ENCODE measurements around the gene PIWIL4.

Gene PIWIL4

GRCh38 chr11:94595076-94595475 lies 27.9 kb downstream of the PIWIL4 start:
- TF ChIP-seq, protein P1, sequence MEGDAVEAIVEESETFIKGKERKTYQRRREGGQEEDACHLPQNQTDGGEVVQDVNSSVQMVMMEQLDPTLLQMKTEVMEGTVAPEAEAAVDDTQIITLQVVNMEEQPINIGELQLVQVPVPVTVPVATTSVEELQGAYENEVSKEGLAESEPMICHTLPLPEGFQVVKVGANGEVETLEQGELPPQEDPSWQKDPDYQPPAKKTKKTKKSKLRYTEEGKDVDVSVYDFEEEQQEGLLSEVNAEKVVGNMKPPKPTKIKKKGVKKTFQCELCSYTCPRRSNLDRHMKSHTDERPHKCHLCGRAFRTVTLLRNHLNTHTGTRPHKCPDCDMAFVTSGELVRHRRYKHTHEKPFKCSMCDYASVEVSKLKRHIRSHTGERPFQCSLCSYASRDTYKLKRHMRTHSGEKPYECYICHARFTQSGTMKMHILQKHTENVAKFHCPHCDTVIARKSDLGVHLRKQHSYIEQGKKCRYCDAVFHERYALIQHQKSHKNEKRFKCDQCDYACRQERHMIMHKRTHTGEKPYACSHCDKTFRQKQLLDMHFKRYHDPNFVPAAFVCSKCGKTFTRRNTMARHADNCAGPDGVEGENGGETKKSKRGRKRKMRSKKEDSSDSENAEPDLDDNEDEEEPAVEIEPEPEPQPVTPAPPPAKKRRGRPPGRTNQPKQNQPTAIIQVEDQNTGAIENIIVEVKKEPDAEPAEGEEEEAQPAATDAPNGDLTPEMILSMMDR (IDR thresholded peaks at IDR 0.05), result no peak
- no peak for DNase-seq (ENCODE audit: low spot score)
- Histone ChIP-seq H3K27ac (no peak overlapping the region), H3K4me3 (no peak overlapping the region)

GRCh38 chr11:94597896-94598295 lies 30.7 kb downstream of the PIWIL4 start:
- DNase-seq (ENCODE audit: low spot score), result no peak
- TF ChIP-seq, protein P1 (IDR thresholded peaks at IDR 0.05), result no peak
- H3K27ac ChIP-seq, result no peak overlapping the region
- H3K4me3 ChIP-seq, result no peak overlapping the region

- DNase-seq (ENCODE audit: low spot score), result no peak
- no peak overlapping the region for H3K4me3 ChIP-seq
- H3K27ac ChIP-seq, result no peak overlapping the region
- TF ChIP-seq, protein P1 (IDR thresholded peaks at IDR 0.05), result no peak
Observed at GRCh38 chr11:94599510-94599909, 32.3 kb downstream of the PIWIL4 start.

GRCh38 chr11:94602430-94603372 lies 35.5 kb downstream of the PIWIL4 start:
- Histone ChIP-seq H3K4me3 (no peak overlapping the region), H3K27ac (no peak overlapping the region)
- TF ChIP-seq, protein P1 (IDR thresholded peaks at IDR 0.05), result no peak
- DNase-seq (ENCODE audit: low spot score), result no peak

- TF ChIP-seq, protein P1 (IDR thresholded peaks at IDR 0.05), result no peak
- no peak for DNase-seq (ENCODE audit: low spot score)
- Histone ChIP-seq H3K27ac (no peak overlapping the region), H3K4me3 (no peak overlapping the region)
Observed at GRCh38 chr11:94603587-94603986, 36.4 kb downstream of the PIWIL4 start.

DNA sequence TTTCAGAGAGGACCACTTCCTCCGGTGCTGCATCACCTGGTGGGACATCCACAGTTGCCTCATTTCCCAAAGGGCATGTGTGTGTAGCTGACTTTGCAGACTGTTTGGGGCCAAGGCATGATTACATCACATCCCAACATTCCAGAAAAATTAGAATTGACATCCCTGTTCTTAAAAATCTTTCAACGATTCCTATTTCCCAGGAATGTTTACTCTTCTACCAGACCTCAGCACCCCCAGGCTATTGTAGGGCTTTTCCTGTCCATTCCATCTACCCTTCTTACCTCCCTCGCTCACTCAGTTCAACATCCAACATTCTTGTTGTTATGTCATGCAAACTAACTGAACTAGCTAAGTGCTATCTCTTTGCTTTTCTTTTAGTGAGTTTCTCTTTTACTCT lies 37.3 kb downstream of the PIWIL4 start:
- Histone ChIP-seq H3K27ac (no peak overlapping the region), H3K4me3 (no peak overlapping the region)
- DNase-seq (ENCODE audit: low spot score), result no peak
- TF ChIP-seq, protein P1 (IDR thresholded peaks at IDR 0.05), result no peak

DNA sequence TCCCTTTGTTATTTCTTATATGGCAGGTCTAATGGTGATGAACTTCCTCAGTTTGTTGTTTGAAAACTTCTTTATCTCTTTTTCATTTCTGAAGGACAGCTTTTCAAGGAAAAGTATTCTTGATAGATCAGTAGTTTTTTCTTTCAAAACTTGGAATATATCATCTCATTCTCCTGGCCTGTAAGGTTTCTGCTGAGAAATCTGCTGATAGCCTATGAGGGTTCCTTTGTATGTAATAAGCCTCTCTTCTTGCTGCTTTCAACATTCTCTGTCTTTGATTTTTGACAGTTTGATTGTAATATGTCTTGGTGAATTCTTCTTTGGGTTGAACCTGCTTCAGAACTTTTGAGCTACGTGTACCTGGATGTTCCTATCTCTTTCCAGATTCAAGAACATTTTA lies 46.0 kb downstream of the PIWIL4 start:
- TF ChIP-seq, protein P1 (IDR thresholded peaks at IDR 0.05), result no peak
- DNase-seq (ENCODE audit: low spot score), result no peak
- no peak overlapping the region for H3K4me3 ChIP-seq
- H3K27ac ChIP-seq, result no peak overlapping the region
